Embryonic facial prominence (tissue), 1 donor: Measurements from ENCODE around the gene SNX11.

Experiments
- DNase-seq: peaks from one replicate; pipeline ENCODE4 v3.0.0-alpha.2; 2016; ENCODE audit errors: extremely low spot score

Gene SNX11

DNA sequence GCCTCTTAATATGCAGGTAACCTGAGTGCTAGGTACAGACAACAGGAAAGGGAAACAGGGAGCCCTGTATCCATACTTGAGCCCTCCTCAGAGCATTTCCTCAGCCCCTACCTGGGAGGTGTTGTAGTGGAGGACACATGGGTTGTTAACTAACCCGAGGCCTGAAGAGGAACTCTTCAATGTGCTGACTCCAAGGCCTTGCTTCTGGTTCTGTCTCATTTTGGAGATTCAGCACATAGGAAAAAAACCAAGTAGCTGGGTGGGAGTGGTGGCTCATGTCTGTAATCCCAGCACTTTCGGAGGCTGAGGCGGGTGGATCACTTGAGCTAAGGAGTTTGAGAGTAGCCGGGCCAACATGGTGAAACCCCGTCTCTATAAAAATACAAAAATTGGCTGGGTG lies 24.8 kb downstream of the SNX11 start:
- no peak for DNase-seq

DNA sequence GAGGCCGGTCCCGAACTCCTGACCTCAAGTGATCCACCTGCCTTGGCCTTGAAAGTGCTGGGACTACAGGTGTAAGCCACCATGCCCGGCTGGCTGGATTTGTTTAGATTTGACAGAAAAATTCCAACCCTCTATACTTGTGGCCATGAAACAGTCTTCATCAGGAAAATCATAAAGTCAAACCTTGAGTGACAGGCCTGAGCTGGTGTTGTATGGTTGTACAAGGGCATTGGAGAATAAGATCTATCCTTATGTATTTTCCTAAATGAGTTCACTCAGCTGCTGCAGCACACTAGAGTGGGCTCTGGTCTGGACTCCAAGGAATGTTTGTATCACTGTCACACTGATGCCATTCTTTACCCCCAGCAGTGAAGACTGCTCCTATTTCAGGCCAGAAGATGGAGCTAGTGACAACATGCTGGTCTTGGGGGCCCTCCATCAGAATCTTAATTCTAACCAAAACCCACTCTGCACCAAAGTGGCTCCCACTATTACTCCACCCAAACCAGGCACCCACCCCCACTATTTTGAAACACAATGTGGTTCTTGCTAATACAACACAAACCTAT lies 27.4 kb downstream of the SNX11 start:
- no peak for DNase-seq

DNA sequence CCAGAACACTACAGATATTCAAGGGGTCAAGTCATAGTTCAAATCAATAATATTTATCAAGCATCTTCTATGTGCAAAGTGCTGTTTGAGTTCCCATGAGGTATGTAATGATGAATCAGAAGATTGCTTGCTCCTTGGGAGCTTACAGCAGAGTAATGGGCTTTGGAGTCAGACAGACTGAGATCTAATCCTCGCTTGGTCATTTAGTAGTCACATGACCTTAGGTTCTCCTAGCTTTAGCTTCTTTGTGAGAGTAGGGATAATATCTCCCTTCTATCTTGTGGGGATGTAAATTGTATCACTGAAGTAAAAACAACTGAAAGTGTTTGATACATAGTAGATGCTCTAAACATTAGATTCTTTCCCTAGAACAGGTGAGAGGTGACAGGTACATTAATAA lies 30.1 kb downstream of the SNX11 start:
- no peak for DNase-seq

DNA sequence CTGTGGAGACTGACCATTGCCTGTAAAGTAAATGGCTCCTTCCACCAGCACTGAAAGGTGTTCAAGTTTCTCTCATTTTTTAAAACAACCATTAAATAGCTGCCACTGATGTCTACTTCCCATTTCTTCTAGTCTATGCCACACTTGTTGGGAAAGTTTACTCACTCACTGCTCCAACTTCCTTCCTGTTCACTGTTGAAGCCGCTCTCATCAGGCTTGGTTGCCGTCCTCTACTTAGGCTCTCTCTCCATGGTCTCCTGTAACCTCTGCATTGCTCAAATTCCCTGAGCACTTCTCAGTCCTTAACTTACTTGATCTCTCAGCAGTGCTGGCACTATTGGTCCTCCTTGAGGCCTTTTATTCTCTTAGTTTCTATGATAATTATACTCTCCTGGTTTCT lies 32.4 kb downstream of the SNX11 start:
- no peak for DNase-seq

DNA sequence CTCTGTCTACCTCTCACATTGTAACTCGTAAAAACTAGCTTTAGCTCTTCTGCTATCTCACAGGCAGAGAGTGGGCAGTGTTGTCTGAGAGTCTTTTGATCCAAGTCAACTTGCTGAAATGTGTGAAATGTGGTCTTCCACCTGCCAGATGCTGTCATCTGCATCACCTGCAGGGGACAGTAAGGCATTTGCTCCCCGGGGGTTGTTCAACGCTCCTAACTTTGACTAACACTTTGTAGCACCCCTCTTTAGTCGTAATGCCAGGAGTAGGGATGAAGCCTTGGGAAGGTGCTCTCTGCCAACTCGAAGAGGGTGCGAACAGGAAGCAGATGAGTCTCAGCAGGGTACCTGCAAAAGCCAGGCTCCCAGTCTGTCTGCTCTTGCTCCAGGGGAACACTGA lies 36.1 kb downstream of the SNX11 start:
- DNase-seq, result no peak

DNA sequence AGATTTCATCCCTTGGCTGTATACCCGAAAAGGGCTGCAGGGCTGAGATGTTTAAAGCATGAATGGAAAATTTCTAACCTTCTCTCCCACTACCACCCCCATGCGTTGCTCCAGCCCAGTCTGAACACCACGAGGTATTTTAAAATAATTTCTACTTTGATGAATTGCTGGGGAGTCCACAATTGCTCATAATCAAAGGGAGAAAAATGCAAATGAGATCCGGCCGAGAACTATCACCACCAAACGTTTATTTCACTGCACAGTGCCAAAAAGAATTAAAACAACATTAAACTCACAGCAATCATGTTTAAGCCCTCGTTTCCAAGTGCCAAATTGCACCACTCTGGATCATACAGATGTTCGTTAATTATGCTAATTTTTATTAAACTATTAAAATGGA lies 36.7 kb downstream of the SNX11 start:
- DNase-seq, result no peak

DNA sequence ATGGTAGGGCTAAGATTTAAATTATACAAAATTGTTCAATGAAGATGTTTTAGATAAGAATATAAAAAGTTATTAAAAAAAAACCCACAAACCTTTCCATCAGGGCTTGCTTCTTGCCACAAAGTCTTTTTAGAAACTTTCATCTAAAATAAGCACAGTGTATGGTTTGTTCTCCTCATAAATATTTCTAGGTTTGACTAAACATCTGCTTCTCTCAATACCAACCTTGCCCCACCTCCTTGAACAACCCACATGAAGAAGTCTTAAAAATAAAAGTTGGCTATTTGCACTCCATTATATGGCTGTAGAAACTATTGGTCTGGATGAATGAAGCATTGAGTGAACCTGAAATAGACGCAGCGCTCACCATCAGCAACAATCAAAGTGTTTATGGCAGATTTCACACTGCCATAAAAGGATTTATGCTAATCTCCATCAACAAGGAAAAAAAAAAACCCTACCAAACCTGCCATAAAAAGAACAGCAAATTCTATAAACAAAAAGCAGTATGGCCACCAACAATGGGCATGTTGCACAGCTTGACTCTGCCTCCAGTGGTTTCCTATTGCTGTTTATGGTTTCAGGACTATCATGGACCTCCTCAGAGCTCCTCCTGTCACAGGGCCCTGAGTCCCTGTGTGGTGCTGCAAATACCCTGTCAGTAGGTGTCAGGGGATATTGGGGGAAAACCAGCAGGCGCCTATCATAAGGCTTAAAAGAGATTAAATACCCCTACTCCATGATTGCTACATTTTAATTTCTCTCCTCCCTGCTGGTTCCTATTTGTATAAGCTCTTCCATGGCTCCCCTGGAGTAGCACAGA lies 37.6 kb downstream of the SNX11 start:
- DNase-seq, result no peak

DNA sequence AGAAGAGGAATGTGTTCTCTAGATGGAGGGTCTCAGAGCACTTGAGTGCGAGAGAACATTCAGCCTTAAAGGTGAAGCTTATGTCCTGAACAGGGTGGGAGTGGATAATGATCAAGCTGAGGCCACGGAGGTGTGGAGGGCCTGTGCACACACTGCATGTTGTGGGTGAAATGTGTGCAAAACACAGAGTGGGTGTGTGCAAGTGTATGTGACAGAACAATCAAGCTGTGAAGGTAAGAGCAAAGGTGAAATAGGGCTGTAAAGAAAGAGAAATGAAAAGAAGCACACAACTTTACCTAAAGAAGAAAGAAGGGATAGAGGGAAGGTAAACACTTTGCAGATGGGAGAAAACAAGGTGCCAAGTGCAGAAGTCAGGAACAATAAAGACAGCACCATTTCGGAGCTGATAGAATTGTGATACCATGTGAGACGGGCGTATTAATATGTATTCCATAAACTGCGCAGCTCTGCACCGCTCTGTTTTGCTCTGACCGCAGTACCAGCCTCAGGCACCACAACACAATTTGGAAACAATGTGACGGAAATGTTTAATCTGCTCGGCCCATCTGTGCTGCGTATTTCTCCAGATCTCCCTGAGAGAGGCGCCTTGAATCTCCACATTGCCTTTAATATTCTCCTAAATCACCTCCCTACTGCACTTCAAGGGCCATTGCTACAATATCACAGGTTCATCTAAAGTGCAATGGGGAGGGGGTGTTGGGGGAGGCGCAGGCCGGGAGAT lies 40.6 kb downstream of the SNX11 start:
- no peak for DNase-seq

DNA sequence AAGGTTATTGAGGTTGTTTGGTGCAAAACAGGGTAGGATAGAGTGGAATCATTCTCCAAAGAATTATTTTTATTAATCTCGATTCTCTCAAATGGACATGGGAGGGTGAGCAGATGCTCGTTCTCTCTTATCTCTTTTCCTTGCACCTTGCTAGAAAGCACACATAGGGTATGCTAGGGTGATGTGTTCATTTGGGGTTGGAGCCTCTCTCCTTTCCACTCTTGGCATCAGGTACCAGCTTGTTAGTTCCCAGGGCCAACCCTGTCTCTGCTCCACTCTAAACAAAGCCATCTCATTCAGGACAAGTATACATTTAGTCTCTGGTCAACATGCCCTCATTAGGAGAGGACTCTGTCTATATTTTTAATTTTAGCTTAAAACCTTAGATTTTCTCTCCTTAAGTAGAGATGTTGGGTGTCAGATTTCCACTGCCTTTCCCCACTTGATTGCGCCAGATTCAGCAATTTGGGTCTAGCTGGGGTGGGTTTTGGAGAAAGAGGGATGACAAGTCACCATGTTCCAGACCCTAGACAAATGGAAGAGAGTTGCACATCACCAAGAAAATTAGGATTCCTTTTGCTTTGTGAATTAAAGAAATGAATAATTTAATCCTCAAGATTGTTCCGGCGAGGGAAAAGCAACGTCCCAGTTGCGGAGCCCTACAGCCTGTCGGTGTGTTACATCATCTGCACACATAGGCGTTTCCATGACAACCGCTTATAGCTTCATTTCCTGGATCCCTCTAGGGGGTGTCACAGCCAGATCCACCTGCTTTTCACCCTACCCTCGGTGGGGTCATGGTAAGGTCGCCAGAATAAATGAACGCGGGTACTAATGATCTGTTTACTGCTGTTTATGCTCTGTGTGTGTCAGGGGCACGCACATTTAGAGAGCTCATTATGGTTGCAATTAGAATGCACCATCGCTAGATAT lies 41.6 kb downstream of the SNX11 start:
- no peak for DNase-seq

DNA sequence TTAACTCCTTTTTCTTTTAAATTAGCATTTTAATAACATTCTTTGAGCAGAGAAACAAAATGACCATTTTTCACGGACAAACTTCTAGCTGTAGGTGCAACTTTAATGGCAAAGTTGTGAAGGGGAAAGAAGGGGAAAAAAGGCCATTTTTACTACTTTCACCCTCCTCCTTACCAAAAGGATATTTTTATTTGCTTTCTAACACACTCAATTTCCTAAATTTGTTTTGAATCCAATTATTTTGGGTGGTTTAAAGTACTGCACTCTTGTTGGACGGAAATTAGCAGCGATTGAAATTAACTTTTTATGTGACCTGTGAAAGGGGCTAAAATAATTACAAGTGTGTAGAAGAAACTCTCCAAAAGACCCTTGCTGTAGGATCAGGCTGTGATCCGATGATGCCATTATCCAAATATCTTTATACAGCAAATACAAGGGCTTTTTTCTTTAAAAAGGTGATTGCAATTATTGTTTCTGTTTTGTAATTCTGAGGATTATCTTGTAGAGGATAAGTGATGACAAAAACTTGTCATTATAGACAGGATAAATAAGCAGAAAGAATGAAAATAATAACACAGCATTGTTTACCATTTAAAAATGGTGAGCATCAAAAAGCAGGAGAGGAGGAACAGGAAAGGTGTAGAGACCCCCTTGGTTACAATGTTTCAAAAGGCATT lies 42.4 kb downstream of the SNX11 start:
- DNase-seq, result no peak

DNA sequence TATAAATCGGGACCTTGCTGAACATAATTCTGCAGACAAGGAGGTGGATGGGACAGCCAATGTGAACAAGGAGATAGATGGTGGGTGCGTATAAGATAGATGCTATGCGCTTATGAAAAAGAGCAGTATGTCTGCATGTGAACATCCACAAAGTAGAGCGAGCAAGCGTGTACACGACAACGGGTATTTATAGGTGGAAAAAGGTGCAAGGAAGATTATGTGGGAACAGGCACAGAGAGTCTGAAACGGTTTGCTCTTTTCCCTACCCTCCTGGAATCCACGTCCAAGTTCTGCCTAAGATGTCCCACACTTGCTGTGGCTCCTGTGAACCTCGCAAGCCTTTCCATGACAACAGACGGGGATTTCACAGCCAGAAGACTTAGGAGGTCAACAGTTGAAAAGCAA lies 43.0 kb downstream of the SNX11 start:
- DNase-seq, result no peak

DNA sequence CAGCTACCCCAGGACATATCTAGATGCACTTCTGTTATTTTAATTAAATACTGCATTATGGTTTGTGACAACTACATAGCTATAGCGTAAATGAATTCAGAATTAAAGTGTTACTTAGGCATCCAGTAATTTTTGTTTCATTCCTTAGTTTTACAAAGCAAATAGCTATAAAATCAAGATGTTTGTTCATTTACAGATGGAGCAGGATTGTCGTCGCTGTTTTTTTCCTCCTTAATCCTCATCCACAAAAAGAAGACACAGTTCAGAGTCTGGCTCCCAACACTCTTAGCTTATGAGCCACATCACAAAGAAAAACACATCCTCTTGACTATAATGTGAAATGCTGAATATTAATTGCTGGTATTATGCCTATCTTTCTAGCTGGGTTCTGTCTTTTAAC lies 43.7 kb downstream of the SNX11 start:
- DNase-seq, result no peak

DNA sequence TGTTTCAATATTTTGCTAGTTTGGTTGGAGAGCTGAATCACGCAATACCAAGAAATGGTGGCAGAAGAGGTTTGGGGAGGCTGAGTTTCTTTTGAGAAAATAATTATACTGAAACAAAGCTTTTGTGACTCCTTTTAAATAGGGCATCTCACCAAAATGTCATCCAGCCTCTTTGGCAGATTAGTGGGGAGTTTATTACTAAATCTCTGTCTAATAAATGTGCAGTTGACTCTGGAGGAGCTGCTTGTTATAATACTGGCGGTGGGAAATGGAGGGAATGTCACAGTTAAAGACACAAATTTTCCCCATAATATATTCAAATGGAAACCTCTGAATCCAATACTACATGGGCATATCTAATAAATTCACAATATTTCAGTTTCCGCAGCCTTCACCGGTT lies 44.7 kb downstream of the SNX11 start:
- no peak for DNase-seq

DNA sequence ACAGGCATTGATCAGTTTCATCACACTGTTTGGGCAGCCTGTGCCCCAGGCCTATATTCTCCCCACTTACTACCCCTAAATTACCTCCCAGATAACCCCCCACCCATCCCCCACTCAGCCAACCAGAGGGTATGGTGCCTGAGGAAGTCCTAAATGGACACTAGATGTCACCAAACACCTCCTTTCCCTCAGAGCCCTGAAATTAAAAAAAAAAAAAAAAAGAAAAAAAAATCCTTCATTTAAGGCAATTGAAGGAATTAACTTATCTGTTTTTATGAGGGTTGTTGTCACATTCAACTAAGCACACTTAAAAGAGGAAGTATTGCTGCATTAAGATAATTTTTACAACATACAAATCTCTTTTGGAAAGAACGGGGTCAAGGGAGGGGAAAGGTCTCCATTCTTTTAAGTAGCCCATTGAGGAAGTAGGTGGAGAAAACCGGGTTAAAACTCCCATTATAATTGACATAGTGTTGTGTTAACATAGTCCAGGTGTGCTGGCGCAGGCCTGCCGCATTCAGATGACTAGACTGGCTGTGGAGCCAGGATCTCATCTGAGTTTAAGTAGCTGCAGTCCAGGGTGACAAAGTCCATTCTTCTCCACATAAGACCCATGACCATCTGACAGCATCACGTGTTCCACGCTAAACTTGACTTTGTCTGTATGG lies 46.3 kb downstream of the SNX11 start:
- DNase-seq, result no peak

DNA sequence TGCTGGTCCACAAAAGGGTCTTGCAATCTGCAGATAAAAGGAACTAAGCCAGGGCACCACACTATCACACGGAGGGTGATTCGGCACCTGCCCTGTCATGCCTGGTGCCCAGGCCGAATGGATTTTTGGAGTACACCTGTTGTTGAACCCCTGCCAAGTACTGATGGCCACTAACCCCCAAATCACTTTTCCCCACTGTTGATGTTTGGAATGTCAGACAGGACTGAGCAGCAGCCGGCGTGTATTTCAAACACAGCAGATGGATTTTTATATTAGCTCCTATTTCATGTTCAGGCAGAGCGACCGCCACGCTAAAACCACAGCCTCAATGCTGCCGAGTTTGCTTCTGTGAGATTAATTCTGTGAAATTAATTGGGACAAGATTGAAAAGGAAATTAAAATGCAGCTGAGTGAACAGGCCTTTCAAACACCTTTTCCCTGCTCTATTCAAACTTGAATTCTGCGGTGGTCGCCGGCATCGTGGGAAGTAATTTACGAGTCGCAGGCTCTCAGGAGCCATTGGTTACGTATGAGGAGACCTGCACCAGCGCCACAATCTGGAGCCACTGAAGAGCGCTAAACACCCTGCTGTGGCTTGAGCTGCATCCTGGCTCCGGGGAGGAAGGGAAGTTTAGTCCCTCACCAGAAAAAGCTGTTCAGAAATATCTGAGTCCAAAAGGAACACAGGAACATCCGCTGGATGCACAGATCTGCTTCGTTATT lies 48.5 kb downstream of the SNX11 start:
- DNase-seq, result no peak

DNA sequence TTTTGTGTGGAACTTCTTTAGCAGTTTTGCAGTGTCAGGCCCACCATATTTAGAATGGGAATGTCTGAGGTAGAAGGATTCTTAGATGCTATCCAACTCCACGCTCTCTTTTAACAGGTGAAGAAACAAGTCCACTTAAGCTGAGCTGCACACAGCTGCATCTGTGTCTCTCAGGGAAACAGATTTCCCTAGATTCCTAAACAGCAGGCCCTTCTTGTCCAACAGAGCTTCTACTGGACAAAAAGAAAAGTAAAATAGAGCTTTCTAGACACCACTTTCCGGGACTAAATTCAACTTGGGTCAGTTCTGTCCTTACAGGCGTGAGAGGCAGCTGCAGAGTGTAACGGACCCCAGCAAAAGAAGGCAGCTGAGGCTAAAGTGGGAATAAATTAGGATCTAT lies 51.7 kb downstream of the SNX11 start:
- no peak for DNase-seq

DNA sequence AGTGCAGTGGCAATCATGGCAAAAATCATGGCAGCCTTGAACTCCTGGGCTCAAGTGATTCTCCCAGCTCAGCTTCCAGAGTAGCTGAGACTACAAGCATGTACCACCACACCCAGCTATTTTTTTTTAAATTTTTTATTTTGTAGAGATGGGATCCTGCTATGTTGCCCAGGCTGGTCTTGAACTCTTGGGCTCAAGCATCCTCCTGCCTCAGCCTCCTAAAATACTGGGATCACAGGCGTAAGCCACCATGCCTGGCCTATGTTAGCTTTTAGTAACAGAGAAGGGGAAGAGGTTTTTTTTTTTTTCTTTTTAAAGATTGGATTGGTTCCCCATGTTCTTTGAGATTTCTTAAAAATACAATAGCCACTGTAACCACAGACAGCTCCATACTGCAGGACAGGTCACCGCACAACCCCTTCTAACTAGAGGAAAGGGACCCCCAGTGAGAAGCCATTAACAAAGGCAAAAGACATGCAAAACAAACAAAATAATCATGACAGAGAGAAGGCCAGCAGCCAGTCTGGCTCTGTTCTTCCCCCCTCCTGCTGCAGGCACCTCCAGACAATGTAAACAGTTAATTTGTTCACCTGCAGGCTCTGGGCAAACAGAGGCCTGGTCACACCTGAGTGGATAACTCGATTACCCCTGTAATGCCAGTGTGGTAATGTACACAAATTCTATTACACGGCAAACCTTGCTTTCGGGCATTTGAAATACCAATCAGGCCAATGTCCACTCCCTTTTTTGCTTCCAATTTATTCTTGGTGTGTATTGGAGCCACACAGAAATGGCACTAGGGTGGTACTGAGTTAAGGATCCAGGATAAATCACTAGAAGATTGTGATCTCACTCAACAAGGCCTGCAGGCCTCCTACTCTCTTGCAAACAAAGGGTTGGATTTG lies 52.9 kb downstream of the SNX11 start:
- no peak for DNase-seq

DNA sequence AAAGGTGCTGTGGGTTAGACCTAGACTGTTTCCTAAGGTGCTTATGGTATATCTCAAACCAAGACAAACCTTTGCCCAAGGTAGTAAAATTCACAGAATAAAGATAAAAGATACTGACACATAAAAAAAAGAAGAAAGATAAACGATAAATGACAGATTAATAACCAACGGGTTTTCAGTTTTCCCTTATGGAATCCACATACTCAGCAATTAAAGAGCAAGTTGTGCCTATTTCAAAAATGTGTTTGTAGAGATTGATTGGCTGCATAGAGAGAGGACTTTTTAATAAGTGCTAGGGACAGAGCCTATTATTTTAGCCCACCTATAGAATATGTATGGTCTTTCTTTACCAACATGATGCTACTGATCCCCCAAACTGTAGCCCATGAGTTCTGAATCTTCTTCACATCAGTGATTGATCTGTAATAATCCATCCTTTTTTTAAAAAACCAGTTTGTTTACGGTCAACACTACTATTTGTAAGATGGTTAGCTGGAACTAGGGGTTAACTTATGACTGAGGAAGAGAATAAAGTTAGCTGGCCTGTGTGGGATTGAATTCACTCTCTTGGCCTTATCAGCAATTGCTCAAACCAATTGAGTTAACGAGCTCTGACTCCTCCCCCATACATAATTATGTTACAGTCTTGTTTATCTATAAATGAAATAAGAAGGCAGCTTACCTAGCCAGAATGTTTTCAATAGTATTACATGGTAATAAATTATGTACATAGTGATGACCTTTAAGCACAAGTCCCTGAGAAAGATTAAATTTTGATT lies 53.8 kb downstream of the SNX11 start:
- DNase-seq, result no peak
